GM21423 (cell line): ENCODE results near the gene SLC25A10.
"Not testable (repeated sequence)": the region's sequence is repeated elsewhere in the genome, so short reads cannot be mapped to it uniquely, and the experiment has no call there.

Experiments used
- ATAC-seq: cut with Tn5 transposase; IDR thresholded peaks from one replicate; pipeline ENCODE4 v1.9.1; 2021; ENCODE audit warnings: mild to moderate bottlenecking, moderate library complexity; ENCODE audit not compliant: unreplicated experiment

Gene SLC25A10

DNA sequence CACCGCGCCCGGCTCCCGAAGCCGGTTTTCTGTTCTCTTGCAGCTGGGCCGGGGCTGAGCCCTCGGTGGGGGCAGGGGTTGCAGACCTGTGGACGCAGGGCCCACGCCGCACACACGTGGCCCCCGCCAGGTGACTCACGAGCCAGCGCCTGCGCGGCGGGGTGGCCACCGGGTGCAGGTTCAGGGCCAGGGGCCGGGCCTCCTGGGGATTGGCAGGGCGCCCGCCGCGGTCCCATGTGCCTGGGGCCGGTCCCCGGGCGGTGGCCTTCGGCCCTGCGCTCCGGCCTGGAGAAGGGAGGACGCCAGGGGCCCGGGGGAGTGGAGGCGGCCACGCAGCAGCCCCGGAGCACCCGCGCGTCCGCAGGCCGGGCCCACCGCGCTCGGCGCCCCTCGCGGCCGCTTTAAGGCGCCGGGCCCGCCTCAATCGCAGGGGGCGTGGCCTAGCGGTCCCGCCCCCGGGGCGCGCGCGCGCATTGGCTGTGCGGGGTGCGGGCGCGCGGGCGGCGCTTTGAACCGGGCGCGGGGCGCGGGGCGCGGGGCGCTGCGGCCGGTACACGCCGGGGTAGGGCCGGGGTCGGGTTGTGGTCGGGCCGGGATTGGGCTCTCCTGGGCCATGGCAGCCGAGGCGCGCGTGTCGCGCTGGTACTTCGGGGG is at the start of gene SLC25A10:
TSS of gene SLC25A10 (plus strand) at position 471 of the 654 bp plus-strand sequence. CDS start at position 614, 143 bp downstream.
- peak; percentile 52 for ATAC-seq

GRCh38 chr17:81664051-81664470 is 48.0 kb upstream of the SLC25A10 start:
- ATAC-seq: no peak

DNA sequence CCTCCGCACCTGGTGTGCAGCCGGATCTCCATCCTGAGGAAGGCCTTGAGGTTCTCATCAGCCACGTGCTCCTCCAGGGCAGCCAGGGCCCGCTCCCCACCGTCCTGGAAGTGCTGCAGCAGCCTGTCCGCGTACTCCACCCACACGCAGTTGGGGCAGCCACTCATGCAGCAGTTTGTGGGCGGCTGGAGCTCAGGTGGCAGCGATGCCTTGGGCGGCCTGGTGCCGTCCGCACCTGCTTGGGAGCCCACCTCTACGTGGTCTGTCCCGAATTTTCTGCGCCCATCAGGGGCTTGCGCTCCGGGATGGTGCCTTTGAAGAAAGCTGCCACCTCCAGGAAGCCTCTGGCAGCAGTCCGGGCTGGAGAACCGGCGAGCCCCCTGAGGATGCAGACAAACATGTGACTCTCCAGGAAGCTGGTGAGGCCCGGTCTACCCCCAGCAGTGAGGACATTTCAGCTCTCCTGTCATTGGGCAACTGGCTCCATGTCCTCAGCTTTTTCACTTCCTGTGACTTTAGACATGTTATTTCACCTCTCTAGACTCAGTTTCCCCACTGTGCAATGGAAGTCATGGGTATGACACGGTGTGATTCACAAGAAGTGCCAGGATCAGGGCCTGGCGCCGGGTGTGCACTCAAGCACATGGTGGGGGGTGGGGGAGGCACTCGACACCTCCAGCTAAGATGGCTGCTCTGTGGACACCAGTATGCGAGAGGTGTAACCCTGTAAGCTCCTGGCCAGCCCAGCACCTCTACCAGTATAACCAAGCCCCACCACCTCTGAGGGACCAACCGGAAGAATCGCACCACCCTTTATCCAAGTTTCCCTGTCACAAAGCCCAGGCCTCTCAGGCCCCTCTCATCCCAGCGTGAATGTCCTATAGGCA is 46.6 kb upstream of the SLC25A10 start:
- ATAC-seq: no peak

DNA sequence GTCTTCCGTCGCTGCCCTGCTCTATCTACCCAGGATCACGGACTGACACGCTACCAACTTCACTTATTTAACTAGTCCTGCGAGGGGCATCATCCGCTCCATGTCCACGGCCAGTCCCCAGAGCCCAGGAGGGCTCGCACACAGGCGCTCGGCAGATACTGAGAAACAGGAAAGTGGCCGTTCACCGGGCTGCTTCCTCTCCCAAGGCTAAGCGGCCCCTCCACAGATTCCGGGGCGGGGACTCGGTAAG is 46.1 kb upstream of the SLC25A10 start:
- ATAC-seq: peak; percentile 15

DNA sequence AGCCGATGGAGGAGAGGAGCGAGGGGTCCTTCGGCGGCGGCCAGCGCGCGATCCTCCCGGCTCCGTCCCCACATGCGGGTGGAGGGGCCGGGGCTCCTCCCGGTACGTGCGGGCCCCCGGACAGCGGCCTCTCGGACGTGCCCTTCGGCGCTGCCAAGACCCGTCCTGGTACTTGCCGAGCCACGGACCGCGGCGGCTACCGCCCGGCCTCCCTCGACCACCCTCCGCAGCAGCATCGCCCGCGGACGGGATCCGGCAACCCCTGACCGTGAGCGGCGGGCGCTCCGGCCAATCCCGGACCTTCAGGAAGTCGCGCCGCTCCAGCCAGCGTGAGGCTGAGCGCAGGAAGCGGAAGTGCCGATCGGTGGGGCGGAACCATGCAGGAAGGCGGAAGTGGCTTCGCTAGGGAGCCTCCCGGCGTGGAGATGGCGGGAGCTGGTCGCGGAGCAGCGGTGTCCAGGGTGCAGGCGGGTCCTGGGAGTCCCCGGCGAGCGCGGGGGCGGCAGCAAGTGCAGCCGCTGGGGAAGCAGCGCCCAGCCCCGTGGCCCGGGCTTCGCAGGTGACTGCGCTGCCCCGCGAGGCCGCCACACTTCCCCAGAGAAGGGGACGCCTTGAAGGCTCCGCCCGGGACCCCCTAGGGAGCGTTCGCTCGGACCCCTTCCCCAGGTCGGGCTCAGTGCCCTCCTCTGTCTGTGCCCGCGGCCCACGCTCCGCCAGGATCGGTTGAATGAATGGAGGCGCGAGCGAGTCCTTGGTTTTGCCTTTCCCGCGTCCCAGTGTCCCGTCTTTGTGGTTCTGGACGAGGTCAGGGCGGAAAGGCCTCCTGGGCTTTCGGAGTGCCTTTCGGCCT is 45.5 kb upstream of the SLC25A10 start, which contains the start of the genes CCDC137 and OXLD1:
TSS of gene CCDC137 (plus strand) at position 396 of the 850 bp plus-strand sequence. CDS start at position 426, 30 bp downstream.
TSS of gene OXLD1 (minus strand) at position 264 of the 850 bp plus-strand sequence. CDS start at position 236, 28 bp downstream.
- ATAC-seq: peak; percentile 91

DNA sequence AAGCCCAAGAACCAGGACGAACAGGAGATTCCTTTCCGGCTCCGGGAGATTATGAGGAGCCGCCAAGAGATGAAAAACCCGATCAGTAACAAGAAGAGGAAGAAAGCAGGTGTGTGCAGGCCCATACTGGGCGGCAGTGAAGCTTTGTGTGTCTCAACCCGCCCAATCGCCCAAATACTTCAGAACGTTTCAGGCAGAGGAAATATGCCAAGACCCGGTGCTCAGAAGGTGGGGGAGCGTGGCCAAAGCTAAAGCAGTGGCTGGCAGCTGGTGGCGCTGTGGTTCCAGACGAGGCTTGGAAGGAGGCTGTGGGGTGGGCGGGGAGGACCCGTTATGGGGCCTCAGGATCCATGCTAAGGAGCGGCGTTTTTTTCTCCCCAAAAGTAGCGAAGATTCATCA is 44.3 kb upstream of the SLC25A10 start:
- no peak for ATAC-seq

GRCh38 chr17:81672504-81672903 is 39.6 kb upstream of the SLC25A10 start:
- no peak for ATAC-seq

DNA sequence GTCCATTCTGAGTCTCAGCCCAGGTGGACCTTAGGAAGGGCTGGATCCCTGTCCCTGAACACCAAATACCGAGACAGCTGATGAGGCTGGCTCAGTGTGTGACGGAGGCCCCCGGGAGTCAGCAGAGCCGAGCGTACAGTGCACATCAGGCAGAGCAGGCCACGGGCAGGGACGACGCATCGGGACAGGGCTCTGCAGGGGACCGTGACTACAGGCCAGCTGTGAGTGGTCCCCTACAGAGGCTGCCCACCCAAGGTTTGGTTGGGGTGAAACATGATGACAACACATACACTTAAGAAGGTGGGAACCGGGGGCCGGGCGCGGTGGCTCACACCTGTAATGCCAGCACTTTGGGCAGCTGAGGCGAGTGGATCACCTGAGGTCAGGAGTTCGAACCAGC is 39.1 kb upstream of the SLC25A10 start:
- no peak for ATAC-seq

GRCh38 chr17:81673561-81674258 is 38.4 kb upstream of the SLC25A10 start:
- no peak for ATAC-seq

- ATAC-seq: not testable (repeated sequence)
Observed at GRCh38 chr17:81675515-81676221, 36.4 kb upstream of the SLC25A10 start.

GRCh38 chr17:81676906-81677305 is 35.2 kb upstream of the SLC25A10 start:
- no peak for ATAC-seq

DNA sequence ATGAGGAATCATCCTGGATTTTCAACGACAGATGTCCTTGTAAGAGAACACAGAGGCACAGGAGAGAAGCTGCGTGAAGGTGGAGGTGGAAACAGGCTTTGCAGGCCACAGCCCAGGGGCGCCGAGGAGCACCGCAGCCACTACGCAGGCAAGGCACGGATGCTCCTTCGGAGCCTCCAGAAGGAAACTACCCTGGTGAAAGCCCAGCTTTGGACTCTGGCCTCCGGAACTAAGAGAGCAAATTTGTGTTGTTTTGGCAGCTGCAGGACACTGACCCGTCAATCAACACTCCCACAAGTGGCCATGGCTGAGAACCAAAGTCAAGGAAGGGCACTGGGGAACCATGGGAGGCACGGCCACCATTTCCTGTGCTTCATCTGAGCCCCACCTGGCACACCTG is 31.9 kb upstream of the SLC25A10 start:
- ATAC-seq: no peak

- no peak for ATAC-seq
Observed at GRCh38 chr17:81681672-81682071, 30.4 kb upstream of the SLC25A10 start.

DNA sequence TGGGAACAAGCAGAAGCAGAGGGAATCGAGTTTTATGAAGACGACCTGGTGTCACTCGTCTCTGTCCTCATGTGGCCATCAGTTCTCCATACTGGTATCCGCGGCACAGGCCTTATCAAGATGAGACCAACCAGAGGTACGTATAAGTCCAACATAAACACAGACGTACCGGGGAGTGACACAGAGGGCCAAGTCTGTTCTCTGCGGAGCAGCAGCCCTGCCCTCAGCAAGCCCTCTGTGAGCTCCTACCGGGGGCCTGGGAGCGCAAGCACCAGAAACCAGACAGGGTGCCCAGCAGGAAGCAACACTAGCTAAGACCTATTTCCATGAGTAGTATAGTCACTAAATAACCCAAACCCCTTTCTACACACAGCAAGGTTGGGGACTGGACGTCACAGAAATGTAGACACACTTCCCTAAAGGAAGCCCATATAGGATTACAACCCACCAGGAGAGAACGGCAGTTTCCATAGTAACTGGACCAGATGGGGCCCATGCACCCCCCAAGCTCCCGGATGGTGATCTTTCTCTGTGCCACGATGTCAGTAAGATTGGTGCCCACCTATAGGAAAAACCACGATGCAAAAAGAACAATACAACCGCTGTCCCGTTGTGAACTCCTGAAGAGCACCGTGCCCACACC is 29.4 kb upstream of the SLC25A10 start:
- no peak for ATAC-seq

DNA sequence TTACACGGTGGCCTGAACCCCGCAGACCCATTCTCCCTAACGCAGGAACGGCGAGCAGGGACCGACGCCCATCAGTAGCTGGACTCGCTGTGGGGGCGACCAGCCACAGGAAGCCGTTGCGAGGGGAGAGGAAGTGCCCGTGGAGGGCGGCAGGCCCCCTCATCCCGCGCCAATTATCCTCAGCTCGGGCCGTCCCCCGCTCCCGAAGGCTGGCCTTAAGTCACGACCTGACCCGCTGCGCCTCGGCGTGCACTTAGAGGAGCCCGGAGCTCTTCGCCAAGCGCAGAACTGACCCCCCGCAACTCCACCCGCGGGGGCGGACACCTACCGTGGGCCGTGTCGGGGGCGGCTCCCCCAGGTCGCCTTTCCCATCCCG is 28.9 kb upstream of the SLC25A10 start:
- ATAC-seq: peak; percentile 8

- ATAC-seq: peak; percentile 90
Observed at GRCh38 chr17:81683584-81684441, 28.3 kb upstream of the SLC25A10 start, which contains the start of the genes ARL16 and HGS. Gene ARL16 (minus strand): TSS chr17:81683797. CDS start chr17:81683753, 44 bp downstream. Gene HGS (plus strand): TSS chr17:81684011. CDS start chr17:81684067, 56 bp downstream.

GRCh38 chr17:81684442-81684911 is 27.6 kb upstream of the SLC25A10 start:
- no peak for ATAC-seq

- no peak for ATAC-seq
Observed at GRCh38 chr17:81685108-81685507, 27.0 kb upstream of the SLC25A10 start.
